T-helper 1 cell (primary cell): ENCODE results near the gene PPP1R2B.

Experiments used
- DNase-seq, 5 donors: peaks; one replicate each; pipeline ENCODE4 v3.0.0-alpha.2; 2012 to 2020

The PPP1R2B gene

DNA sequence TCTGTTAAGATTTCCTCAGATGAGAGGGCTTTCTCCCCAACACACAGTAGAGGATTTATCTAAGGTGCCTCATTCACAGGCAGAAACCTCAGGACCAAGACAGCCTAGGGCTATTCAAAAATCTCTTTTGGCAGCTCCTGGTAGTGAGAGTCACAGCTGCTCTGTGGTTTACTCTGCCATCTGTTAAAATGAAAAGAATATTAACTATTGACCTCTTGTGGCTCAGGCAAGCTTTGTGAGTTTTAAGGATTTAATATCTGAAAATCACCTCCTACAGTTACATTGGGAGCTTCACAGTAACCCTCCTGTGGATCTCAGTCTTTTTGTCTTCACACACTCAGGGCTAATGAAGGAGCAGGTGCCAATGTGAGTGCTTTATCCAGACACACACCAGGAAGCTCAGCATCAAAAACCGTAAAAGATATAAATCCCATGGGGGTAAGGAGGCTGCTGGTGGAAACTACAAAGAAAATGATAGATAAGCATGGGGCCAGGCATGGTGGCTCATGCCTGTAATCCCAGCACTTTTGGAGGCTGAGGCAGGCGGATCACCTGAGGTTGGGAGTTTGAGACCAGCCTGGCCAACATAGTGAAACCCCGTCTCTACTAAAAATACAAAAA is 29.7 kb downstream of the PPP1R2B start:
- DNase-seq: no peak

DNA sequence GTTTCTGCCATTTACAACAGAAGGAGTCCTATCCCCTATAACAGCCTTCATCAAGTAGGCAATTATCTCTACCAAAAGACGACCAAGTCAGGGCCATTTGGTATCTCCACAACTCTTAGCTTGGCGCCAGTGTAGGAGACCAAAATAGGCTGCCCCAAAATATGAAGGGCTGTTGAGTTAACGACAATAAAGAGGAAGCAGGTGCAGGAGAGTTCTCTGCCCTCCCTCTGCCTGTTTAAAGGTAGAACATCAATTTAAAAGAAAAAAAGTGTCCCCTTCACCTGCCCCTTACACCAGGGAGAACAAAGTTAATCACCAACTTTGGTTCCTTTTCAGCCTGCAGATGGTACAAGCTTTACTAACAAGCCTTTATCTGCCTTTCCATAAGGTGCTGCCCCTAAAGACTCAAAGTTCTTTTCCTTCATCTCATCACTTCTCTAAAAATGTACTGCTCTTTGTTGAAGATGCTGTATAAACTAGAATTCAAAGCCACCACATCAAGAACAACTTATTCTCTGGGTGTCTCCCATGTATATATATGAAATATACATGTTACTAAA is 33.3 kb downstream of the PPP1R2B start:
- no peak for DNase-seq

DNA sequence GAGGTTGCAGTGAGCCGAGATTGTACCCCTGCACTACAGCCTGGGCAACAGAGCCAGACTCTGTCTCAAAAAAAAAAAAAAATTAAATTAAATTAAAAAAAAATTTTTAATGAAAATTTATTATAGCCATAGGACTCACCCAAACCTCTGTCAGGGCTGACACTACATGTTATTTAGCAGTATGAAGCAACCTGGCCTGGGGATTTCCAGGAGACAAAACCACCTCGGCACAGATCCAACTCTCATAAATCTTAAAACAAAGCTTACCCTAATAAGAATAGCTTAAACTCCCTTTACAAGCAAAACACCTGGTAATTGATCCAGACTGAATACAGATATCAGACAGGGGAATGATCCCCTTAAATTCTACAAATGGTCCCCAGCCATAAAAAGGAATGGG is 38.4 kb downstream of the PPP1R2B start:
- no peak for DNase-seq

DNA sequence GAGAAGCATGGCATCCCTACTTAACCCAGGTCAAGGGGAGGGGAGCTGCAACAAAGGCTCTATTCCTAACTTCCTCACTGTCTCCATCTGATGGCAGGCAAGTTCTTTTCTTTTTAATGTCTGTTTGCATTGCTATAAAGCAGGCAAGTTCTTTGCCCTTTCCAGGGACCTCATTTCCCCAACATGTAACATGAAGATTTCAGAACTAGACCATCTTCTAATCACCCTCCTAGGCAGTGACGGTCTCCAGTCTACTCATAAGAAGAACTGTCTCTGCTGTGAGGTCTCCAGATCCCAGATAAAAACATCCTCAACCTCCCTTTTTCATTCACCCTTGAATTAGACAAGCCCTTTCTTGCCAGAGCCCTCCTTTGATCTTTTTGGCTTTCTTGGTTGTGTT is 42.1 kb downstream of the PPP1R2B start:
- DNase-seq: peak in 1 of 5 donors; percentile 54

DNA sequence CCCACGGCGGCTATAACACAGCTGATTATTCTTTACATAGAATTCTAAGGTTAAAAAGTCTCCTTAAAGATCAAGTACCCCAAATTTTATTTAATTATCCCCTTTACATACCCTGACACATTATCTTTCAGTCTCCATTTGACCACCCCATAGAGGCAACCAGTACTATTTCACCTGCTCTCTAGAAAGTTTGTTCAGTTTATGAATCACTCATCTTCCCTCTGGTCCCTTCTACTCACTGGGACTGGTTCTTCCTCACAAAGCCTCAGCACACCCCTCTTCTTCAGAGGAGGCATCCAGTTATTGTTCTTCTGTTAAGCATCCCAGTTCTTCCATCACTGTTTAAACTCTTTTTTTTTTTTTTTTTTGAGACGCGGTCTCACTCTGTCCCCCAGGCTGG is 42.8 kb downstream of the PPP1R2B start:
- DNase-seq: peak in 1 of 5 donors; percentile 17

DNA sequence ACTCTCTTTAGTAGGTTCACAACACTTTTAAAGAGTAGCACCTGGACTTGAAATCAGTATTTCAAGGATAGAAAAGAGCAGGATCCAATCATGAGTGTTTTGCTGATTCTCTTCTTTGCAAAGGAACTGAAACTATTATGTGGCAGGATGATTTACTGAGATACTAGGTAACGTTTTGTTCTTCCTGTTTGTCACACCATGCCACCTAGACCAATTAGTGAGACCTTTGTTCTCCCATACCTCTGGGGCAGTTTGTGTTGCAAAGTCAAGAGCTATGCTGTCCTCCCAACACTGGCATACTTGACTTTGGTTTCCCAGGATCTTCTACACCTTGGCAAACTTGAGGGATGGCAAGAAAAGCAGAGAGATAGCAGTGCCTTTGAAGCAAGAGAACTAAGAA is 43.4 kb downstream of the PPP1R2B start:
- DNase-seq: peak in 1 of 5 donors; percentile 77

DNA sequence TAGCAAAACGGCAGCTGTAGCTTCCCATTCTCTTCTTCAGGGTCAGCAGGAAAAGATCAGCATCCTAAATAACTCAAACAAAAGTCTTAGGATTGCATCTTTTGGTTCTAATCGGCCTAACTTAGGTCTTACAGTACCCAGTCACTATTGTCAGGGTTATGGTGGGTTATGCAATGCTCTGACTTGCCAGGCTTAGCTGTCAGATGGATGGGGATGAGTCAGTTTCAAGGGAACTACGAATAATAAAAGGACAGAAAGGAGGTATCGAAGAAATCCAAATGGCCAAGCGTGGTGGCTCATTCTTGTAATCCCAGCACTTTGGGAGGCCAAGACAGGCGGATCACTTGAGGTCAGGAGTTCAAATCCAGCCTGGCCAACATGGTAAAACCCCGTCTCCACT is 46.5 kb downstream of the PPP1R2B start:
- DNase-seq: no peak
